Measurements from ENCODE around the gene OSCP1.

The OSCP1 gene

DNA sequence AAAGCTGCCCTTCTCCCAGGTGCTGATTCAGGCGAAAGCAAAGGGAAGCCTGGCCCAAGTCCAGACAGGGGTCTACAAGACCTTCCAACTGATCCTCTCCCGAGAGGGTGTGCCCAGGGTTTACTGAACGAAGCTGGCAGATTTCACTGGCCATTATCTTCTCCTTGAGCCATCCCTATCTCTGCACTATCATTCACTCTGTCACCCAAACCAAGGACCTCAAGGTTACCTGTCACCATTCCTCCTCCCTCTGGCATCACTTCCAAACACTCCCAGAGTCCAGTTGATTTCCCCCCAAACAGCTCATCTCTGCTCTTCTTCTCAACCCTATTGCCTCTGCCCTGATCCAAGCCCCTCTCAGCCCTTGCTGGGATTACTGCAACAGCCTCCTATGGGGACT, 69.5 kb downstream of the OSCP1 start:
- no peak for DNase-seq

DNA sequence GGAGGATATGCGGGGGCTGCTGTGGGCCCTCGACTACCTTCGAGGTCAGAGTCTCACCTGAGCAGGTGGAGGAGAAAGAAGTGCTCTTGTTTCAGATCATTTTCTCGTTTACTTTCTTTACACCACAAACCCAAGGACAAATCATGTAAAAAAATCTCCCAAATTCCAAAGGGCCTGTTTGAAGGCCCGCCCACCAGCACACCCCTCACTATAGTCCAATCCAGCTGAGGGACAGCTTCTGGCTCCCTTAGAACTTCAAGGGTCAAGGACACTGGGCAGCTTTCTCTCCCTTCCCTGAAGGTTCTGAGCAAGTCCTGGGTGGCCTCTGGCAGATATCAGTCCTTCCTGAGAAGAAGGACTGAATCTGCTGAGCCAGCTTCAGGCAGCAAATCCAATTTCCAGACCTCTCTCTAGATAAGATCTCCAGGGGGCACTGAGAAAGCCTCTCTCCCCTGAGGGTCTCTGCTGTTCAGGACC, 70.1 kb downstream of the OSCP1 start:
- no peak for DNase-seq

DNA sequence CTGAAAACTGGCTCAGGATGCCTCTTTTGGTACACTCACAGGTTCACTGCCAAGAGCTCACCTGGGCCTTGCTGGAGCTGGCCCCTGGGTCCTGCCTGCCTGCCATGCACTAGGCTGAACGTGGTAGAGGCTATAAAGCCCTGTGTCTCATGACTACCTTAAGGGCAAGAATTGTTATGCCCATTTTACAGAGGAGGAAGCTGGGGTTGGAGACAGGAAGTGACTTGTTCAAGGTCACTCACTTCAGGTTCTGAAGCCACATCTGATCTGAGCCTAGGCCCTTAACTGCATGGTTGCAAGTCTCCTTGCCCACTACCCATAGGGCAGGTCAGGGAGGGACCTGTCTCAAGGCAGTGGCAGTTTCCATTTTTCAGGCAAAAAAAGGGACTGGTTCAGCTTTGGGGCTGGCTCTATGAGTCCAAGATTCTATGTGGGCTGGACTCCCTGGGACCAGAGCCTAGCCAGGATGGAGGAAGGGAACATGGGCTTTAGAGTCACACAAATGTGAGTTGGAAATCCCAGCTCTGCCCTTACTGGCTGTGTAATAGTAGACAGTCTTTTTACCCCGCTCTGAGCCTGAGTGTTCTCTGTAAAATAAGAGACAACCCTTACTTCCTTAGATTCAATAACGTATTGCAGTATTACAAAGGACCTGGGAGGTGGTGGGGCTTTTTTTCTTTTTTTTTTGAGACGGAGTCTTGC, 72.3 kb downstream of the OSCP1 start:
- no peak for DNase-seq

DNA sequence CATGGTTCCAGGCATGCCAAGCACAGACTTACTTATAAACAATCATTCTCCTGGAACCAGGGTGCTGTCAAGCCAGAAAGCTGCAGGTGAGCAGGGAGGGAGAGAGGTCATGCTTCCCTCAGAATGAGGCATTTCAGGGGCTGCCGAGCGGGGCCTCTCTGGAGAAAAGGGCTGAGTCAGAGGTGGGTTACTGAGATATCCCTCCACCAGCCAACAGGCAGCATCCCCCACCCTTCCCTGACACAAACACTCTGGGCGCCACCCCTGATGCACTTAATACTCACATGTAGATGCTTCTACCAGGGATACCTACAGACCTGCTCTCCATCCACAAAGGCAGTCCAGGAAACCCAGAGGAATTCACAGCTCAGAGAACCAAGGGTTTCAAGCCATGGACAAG, 77.6 kb downstream of the OSCP1 start:
- no peak for DNase-seq

DNA sequence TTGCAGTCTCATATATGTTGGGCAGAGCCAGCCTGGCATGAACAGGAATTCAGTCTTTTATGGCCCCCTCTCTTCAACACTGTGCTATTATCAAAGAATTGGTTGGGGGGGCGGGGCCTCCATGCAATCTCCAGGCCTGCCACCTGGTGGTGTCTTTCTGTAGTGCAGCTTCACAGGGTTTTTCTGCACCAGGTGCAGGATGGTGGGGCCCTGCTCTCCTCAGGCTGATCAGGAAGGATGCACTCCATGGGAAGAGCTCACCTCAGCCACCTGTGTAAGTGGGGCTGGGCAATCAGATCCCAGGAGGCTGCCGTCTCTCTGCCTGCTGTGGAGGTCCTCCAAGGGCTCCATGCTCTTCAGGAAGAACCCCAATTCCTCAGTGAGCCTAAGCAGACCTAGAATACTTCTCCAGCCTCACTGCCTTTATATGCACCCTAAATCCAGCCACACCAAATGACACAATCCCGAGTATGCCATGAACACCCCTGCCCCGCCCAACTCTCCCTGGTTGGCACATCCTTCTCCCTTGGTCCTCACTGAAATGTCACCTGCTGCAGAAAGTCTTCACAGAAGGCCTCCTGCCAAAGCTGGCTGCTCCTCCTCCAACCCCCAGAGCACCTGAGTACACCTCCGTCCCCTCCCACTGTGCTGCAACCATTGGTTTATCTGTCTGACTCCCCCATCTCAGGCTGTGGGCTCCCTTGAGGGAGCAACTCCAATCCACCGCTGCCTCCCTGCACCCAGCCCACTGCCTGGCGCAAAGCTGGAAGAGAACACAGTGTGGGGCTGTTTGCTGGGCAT, 81.0 kb downstream of the OSCP1 start:
- DNase-seq: peak; percentile 84
